NCI-H1417 treated with DMSO at 0.1 percent for 48 hours (cell line): ENCODE measurements around the gene CGREF1.
A peak's percentile ranks its signal among the peaks of the same experiment; 100 is the strongest.
"Not testable (repeated sequence)": the region's sequence is repeated elsewhere in the genome, so short reads cannot be mapped to it uniquely, and the experiment has no call there.

Experiments
- DNase-seq: peaks from one replicate; lab custom pipeline; 2025; lab: John Stamatoyannopoulos, UW

The CGREF1 gene

DNA sequence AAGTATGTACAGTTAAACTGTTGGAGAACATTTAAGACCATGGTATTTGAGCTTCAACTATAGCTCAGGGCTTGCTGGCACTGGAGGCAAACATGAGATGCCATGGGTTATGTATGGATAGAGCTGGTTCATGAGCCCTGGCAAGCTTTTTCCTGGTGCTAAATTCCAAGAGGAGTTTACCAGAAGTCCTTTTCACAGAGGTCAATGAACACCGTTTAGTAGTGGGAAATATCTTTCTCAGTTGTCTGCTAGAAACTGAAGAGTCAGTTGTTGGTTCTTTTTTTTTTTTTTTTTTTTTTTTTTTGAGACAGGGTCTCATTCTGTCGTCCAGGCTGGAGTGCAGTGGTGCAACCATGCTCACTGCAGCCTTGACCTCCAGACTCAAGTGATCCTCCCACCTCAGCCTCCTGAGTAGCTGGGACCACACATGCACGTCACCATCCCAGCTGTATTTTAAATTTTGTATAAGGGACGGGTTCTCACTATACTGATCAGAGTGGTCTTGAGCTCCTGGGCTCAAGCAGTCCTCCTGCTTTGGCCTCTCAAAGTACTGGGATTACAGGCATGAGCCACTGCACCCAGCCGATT lies 31.0 kb downstream of the CGREF1 start:
- DNase-seq: no peak

DNA sequence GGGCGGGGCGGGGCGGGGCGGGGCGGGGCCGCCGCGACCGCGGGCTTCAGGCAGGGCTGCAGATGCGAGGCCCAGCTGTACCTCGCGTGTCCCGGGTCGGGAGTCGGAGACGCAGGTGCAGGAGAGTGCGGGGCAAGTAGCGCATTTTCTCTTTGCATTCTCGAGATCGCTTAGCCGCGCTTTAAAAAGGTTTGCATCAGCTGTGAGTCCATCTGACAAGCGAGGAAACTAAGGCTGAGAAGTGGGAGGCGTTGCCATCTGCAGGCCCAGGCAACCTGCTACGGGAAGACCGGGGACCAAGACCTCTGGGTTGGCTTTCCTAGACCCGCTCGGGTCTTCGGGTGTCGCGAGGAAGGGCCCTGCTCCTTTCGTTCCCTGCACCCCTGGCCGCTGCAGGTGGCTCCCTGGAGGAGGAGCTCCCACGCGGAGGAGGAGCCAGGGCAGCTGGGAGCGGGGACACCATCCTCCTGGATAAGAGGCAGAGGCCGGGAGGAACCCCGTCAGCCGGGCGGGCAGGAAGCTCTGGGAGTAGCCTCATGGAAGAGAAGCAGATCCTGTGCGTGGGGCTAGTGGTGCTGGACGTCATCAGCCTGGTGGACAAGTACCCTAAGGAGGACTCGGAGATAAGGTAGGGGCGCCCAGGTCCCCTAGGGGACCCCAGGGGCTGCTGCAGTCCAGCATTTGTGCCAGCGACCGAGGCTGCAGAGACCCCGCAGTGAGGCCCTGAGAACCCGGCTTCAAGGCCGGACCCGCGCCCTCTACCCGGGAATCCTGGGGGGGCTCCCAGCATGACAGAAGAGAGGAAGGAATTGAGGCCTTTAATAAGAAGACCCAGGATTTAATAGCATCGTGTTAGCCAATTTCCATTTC lies 32.0 kb downstream of the CGREF1 start, which contains the start of gene KHK:
Gene KHK (plus strand): TSS at position 49 of the 870 bp plus-strand sequence. CDS start 488 bp downstream, at position 537.
- DNase-seq: peak; percentile 51

DNA sequence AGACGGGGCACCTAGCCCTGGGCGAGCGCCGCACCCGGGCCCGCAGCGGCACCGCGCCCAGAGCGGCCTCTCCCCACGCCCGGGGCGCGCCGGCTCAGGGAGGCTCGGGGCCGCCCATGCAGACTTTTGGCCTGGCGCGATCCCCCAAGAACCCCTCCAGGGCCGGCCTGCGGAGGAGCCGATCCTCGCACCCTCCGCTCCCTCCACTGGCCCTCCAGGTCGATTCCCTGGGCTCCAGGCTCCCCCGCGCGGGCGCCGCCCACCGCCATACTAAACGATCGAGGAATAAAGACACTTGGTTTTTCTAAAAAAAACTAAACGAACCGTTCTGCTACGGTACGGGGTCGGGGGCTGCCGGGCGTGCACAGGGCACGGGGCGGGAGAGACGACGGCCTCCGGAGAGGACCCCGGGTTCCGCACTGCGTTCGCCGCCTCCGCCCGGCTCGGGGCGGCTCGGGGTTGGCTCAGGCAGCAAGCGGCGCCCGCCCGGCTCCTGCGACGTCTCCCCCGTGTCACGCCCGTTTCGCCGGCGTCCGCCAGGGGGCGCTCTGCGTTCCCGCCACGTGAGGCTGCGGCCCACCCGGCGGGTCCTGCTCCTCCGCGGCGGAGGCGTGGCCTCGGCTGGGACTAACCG lies 32.7 kb downstream of the CGREF1 start:
- peak; percentile 83 for DNase-seq

DNA sequence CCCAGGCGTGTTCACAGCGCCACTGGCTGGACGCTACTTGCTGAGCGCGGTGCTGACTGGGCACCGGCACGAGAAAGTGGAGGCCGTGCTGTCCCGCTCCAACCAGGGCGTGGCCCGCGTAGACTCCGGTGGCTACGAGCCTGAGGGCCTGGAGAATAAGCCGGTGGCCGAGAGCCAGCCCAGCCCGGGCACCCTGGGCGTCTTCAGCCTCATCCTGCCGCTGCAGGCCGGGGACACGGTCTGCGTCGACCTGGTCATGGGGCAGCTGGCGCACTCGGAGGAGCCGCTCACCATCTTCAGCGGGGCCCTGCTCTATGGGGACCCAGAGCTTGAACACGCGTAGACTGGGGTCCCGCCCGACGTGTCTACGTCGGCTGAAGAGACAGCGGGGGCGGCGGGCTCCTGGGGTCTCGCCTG lies 33.2 kb downstream of the CGREF1 start:
- DNase-seq: no peak

DNA sequence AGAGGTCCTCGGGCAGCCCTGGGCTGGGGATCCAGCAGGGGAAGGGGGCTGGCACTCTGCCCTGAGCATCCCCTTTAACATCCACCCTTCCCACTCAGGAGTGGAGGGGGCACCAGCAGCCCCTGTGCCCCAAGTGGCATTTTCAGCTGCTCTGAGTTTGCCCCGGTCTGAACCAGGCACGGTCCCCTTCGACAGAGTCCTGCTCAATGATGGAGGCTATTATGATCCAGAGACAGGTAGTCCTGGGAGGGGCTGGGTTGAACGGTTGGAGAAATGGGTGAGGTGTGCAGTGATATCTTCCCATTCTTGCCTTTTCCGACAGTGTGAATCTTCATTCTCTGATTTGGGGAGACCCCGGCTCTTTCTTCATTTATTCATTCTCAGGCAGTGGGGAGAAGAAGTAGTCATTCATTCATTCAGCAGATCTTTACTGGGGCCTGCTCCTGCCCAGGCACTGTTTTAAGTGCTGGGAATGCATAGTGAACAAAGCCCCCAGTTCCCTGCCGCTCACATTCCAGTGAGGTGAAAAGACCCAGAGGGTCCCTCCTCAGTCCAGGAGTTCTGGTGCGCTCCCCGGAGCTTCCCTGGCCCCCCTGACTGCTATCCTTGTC lies 33.8 kb downstream of the CGREF1 start:
- DNase-seq: no peak

DNA sequence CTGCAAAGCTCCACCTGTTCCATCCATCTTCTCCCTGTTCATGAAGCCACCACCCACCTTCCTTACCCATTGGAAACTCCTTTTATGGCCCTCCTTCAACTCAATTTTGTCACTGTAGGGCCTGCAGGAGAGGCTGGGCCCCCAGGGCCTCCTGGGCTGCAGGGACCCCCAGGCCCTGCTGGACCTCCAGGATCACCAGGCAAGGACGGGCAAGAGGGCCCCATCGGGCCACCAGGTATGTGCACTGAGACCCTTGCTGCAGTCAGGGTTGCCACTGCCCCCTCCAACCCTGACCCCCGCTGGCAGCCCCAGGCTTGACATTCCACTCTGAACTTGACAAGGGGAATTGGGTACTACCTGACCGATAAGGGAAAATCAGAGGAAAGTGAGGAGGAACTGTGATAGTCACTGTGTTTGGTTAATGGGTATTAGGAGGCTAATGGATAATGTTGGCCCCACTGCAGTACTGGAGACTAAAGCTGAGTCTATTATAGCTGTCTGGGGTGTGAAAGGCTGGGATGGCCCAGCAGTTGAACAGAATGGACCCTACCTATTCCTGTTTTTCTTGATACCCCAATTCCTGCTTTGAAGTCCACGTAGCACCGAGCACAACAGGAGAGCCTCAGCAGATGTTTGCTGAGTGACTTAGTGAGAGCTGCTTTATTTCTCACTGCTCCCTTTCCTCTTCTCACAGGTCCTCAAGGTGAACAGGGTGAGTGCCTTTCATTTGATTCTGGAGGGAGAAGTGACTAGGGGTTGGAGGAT lies 34.4 kb downstream of the CGREF1 start:
- no peak for DNase-seq

DNA sequence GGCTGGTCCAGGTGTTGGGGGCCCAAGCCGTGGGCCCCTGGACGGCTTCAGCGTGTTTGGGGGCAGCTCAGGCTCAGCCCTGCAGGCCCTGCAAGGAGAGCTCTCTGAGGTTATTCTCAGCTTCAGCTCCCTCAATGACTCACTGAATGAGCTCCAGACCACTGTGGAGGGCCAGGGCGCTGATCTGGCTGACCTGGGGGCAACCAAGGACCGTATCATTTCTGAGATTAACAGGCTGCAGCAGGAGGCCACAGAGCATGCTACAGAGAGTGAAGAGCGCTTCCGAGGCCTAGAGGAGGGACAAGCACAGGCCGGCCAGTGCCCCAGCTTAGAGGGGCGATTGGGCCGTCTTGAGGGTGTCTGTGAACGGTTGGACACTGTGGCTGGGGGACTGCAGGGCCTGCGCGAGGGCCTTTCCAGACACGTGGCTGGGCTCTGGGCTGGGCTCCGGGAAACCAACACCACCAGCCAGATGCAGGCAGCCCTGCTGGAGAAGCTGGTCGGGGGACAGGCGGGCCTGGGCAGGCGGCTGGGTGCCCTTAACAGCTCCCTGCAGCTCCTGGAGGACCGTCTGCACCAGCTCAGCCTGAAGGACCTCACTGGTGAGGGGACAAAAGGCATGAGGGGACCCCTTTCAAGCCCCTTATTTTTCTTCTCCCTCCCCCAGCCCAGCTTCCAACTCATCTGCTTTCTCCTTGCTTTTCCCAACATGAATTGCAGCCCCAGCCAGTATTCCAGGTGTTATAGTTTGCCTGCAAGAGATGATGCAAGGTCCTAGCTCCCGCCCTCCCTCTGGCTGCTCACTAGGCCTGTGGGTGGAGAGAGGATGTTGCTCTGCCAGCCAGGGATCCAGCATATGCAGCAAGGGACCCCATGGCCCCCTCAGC lies 35.3 kb downstream of the CGREF1 start:
- no peak for DNase-seq

DNA sequence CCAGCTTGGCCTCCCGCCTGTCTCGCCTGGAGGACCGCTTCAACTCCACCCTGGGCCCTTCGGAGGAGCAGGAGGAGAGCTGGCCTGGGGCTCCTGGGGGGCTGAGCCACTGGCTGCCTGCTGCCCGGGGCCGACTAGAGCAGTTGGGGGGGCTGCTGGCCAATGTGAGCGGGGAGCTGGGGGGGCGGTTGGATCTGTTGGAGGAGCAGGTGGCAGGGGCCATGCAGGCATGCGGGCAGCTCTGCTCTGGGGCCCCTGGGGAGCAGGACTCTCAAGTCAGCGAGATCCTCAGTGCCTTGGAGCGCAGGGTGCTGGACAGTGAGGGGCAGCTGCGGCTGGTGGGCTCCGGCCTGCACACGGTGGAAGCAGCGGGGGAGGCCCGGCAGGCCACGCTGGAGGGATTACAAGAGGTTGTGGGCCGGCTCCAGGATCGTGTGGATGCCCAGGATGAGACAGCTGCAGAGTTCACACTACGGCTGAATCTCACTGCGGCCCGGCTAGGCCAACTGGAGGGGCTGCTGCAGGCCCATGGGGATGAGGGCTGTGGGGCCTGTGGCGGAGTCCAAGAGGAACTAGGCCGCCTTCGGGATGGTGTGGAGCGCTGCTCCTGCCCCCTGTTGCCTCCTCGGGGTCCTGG lies 36.0 kb downstream of the CGREF1 start:
- no peak for DNase-seq

DNA sequence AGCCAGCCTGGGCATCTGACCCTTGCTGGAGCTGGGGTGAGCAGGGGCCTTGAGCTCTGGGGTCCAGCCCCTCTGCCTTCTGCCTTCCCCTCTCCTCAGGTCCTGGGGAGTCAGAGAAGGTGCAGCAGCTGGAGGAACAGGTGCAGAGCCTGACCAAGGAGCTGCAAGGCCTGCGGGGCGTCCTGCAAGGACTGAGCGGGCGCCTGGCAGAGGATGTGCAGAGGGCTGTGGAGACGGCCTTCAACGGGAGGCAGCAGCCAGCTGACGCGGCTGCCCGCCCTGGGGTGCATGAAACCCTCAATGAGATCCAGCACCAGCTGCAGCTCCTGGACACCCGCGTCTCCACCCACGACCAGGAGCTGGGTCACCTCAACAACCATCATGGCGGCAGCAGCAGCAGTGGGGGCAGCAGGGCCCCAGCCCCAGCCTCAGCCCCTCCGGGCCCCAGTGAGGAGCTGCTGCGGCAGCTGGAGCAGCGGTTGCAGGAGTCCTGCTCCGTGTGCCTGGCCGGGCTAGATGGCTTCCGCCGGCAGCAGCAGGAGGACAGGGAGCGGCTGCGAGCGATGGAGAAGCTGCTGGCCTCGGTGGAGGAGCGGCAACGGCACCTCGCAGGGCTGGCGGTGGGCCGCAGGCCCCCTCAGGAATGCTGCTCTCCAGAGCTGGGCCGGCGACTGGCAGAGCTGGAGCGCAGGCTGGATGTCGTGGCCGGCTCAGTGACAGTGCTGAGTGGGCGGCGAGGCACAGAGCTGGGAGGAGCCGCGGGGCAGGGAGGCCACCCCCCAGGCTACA lies 36.8 kb downstream of the CGREF1 start:
- no peak for DNase-seq

DNA sequence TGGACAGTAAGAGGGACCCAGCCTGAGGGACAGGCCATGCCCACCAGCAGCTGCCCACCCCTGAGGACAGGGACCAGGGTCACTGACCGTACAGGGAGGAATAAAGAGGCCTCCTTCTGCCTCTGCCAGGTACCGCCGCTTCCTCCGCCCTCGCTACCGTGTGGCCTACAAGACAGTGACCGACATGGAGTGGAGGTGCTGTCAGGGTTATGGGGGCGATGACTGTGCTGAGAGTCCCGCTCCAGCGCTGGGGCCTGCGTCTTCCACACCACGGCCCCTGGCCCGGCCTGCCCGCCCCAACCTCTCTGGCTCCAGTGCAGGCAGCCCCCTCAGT lies 38.4 kb downstream of the CGREF1 start:
- DNase-seq: no peak

DNA sequence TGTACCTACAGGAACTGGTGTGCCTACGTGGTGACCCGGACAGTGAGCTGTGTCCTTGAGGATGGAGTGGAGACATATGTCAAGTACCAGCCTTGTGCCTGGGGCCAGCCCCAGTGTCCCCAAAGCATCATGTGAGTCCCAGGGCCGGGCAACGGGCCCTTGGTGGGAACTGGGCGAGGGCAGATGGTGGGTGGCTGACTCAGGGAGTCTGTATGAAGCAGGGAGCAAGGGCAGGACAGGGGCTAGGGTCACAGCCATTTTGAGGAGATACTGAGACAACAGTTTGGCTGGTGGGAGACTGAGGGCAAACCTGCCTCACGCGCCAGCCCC lies 38.8 kb downstream of the CGREF1 start:
- DNase-seq: no peak

DNA sequence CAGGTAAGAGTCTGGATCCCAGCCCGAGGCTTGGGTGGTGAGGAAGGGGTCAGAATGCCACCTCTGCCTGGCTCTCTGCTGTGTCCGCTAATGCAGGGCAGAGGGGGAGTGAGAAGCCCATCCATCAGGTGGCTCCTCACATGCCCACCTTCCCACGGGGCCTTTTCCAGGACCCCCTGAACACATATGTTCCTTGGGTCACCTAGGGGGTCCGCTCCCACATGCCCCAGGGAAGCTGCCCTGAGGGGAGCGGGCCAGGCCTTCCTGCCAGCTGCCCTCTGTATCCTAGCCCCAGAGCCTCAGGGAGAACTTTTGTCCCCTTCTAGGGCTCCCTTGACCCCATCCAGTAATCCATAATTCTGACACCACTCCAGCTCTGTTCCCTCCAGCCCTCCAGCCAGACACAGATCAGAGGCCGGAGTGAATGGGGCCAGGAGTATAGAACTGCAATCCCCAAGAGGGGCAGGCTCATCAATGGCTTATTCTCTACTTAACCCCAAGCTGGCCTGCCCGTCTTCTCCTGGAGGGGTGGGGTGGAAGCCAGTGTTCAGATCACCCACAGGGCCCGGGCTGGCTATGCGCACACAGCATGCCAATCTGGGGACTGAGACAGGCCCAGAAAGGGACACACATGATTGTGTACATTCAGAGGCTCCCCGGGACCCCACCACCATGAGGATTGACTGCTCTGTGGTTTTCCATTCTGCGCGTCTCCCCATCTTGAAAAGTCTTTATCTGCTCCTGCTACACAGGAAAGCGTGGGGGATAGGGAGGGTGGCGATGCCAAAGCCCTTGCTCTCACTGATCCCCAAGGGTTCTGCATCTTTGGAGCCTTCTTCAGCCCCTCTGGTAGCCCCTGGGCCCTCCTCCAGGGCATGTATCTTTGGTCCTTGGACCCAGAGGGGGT lies 39.4 kb downstream of the CGREF1 start:
- no peak for DNase-seq

DNA sequence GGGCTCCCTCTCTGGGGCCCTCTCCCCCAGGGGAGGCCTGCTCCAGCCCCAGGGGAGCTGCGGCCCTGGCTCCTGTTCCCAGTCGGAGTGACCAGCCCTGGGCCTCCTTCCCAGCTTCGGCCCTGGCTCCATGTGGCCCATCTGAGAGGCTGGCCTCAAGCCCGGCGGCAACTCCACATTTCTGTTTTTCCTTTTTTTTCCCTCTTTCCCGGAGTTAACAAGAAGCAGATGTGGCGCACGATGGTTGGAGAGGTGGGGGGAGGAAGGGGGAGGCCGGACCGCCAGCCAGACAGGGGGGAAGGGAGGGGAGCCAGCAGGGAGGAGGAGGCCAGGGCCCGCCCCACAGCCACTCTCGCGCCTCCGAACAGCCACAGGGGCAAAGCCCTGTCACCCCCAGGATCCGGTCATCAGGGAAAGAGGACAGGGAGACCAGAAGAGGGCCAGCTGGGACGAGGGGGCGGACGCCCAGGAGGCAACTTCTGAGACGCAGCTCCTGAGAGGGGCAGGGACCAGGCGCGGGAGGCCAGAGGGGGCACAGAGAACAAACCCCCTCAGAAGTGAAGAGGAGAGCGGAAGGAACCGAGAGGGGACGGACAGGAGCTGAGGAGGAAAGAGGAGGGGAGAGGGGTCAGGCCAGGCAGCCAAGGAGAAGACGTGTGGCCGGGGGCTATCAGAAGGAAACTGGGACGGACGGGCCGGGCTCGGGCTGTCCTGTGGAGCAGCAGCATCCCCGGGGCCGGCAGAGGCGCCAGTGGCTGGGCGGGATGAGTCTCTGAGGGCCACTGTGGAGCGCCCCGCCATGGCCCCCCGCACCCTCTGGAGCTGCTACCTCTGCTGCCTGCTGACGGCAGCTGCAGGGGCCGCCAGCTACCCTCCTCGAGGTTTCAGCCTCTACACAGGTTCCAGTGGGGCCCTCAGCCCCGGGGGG lies 40.4 kb downstream of the CGREF1 start, which contains the start of gene EMILIN1:
Gene EMILIN1 (plus strand): TSS at position 349 of the 928 bp plus-strand sequence. CDS start 451 bp downstream, at position 800.
- no peak for DNase-seq

DNA sequence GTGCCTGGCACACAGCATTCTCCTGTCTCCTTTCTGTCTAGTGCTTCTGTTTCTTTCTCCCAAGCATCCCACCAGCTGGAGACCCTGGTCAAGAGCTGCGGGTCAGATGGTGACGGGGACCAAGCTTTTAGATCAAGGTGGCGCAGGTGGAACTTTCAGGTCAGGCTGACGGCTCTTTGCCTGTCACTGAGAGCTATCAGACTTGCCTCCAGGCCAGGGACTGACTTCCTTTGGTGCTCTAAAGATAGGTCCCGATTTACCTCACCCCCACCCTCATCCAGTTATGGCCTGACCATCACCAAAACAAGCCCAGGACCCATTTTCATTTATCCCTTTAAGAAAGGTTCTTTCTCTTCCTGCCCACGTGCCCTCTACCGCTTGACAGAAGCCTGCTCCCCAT lies 41.7 kb downstream of the CGREF1 start:
- no peak for DNase-seq

DNA sequence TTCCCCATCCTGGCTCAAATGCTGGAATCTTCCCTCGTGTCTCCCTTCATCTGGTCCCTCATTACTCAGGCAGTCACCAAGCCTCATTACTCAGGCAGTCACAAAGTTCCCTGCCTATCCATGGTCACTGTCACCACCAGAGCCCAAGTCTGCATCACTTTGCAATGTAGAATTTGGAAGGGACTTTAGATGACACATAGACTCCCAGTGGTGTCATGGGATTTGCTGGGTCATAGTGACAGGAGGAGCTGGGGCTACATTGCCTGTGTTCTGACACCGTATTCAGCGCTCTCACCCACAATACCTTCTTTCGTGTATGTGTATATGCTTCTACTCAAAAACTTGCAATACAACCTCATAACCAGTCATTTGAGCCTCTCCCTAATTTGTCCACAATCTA lies 42.6 kb downstream of the CGREF1 start:
- no peak for DNase-seq

DNA sequence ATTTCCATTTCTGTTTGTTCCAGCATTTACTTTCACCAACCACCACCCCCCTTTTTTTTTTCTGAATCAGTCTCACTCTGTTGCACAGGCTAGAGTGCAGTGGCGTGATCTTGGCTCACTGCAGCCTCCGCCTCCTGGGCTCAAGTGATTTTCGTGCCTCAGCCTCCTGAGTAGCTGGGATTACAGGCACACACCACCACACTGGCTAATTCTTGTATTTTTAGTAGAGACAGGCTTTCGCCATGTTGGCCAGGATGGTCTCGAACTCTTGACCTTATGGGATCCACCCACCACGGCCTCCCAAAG lies 43.4 kb downstream of the CGREF1 start:
- not testable (repeated sequence) for DNase-seq

DNA sequence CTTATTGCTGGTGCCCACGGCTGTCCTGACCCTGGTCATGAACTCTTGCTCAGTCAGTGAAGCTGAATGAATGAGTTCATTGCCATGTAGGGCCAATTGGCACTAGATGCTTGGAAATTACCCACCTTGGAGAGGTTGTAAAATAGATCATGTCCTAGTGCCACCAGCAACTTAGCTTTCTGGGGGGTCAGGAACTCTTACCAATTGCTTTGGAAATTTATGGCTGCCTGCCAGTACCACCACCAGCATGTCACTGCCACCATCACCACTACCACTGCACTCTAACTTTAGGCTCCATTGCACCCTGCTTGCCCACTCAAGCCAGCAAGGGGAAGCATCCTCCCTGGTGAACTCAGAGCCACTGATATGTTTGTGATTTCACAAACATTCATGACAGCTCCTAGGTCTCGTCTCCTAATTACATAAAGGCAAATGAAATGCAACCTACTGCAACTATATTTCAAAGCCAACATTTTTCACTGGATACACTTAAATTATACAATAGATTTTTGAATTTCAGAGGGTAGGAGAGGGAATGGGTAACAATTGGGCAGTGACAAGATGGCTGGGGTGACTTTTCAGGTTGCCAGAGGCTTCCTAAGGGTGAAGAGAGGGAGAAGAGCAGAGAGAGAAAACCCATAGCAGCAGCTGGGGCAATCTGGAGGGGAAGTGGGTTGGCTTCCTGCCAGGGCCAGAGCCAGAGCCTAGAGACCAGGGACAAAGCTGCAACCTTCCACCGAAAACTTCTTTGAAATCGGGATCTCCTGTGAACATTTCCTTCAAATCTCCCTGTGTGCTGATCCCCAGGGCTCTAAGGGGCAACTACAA lies 44.0 kb downstream of the CGREF1 start:
- no peak for DNase-seq
